H1 (cell line): ENCODE data around the gene FRMD4A. TPM values are rescaled to one million over a fixed set of nuclear protein-coding genes. Genes with fewer than 3 reads are reported as not detected.

Experiments
- CTCF ChIA-PET: fragments of 300-600 bp; sonication (Branson Sonifier 250); formaldehyde crosslinking; loops from one replicate; lab custom pipeline; 2021; ENCODE audit not compliant: partially characterized antibody; lab: Charles Lee
- POLR2A ChIA-PET: fragments of 300-600 bp; sonication (Branson Sonifier 250); formaldehyde crosslinking; loops from one replicate; lab custom pipeline; 2021; ENCODE audit warnings: inconsistent platforms; ENCODE audit not compliant: partially characterized antibody; lab: Charles Lee
- DNase-seq, 2 experiments: peaks; one replicate each; pipeline versions ENCODE4 v3.0.0 to v3.0.0-alpha.2; 2010 to 2022; ENCODE audit warnings: low spot score in 2 of 2, low read depth in 1 of 2, mixed read lengths in 1 of 2
- FAIRE-seq: peaks from 2 replicates; lab custom pipeline; 2011; peaks lifted over from hg19 to GRCh38; lab: Jason Lieb, UNC
- H2AFZ ChIP-seq: 2 replicates; pipeline ENCODE4 v1.8.1; 2012; ENCODE audit warnings: low read length, inconsistent platforms
- H2AK5ac ChIP-seq: 2 replicates; pipeline ENCODE4 v1.6.1; 2013; ENCODE audit warnings: low read depth, low read length
- H2BK120ac ChIP-seq: replicated peaks from 2 replicates; pipeline ENCODE3; 2013; ENCODE audit warnings: low read depth, low read length, inconsistent platforms
- H2BK12ac ChIP-seq: 2 replicates; pipeline ENCODE4 v1.6.1; 2013; ENCODE audit warnings: low read depth, low read length
- H2BK15ac ChIP-seq: 2 replicates; pipeline ENCODE4 v1.6.1; 2013; ENCODE audit warnings: low read length
- H2BK20ac ChIP-seq: 2 replicates; pipeline ENCODE4 v1.6.1; 2013; ENCODE audit warnings: low read length
- H2BK5ac ChIP-seq: 2 replicates; pipeline ENCODE4 v1.6.1; 2013; ENCODE audit warnings: low read depth, low read length
- H3K14ac ChIP-seq: 2 replicates; pipeline ENCODE4 v1.6.1; 2013; ENCODE audit warnings: inconsistent platforms; ENCODE audit not compliant: insufficient read length
- H3K18ac ChIP-seq: 2 replicates; pipeline ENCODE4 v1.6.1; 2013; ENCODE audit warnings: low read length; ENCODE audit errors: extremely low read depth
- H3K23ac ChIP-seq: 2 replicates; pipeline ENCODE4 v1.6.1; 2013; ENCODE audit warnings: inconsistent platforms; ENCODE audit not compliant: insufficient read length
- H3K23me2 ChIP-seq: 2 replicates; pipeline ENCODE4 v1.6.1; 2013; ENCODE audit warnings: low read depth, low read length
- H3K27ac ChIP-seq: 2 replicates; pipeline ENCODE4 v1.6.1; 2011; ENCODE audit warnings: low read depth, low read length, inconsistent platforms
- H3K27me3 ChIP-seq, 4 experiments: replicated peaks in 1 of 4; 1 replicate in 1 of 4; 2 replicates in 3 of 4; pipeline versions ENCODE4 v1.6.1 to v1.8.1; 2011 to 2013; ENCODE audit warnings: low read length in 3 of 4, mild to moderate bottlenecking in 3 of 4, inconsistent platforms in 2 of 4, mixed read lengths in 2 of 4, moderate library complexity in 1 of 4; ENCODE audit not compliant: control insufficient read depth in 3 of 4, insufficient read depth in 3 of 4; ENCODE audit errors: extremely low read depth in 1 of 4
- H3K36me3 ChIP-seq, 4 experiments: 2 replicates each; pipeline versions ENCODE4 v1.6.1 to v1.8.1; 2011 to 2013; ENCODE audit warnings: mild to moderate bottlenecking in 4 of 4, low read length in 3 of 4, moderate library complexity in 2 of 4, control low read depth in 1 of 4, inconsistent platforms in 1 of 4; ENCODE audit not compliant: insufficient read depth in 4 of 4, control insufficient read depth in 2 of 4
- H3K4ac ChIP-seq: replicated peaks from 2 replicates; pipeline ENCODE3; 2013; ENCODE audit warnings: low read length, low read depth, mixed read lengths, inconsistent platforms; ENCODE audit not compliant: insufficient read length
- H3K4me1 ChIP-seq, 4 experiments: replicated peaks in 1 of 4; 1 replicate in 1 of 4; 2 replicates in 3 of 4; pipeline versions ENCODE4 v1.6.1 to v1.8.1; 2011 to 2013; ENCODE audit warnings: low read length in 3 of 4, inconsistent platforms in 2 of 4, mixed read lengths in 1 of 4; ENCODE audit not compliant: insufficient read depth in 4 of 4, control insufficient read depth in 3 of 4
- H3K4me2 ChIP-seq, 2 experiments: 2 replicates each; pipeline versions ENCODE4 v1.6.1 to v1.8.1; 2011 to 2013; ENCODE audit warnings: low read depth in 2 of 2, low read length in 2 of 2, control low read depth in 1 of 2, inconsistent platforms in 1 of 2, mild to moderate bottlenecking in 1 of 2; ENCODE audit not compliant: insufficient read depth in 1 of 2
- H3K4me3 ChIP-seq, 4 experiments: fragments of 200-600, 300-600 bp in 1 of 4; sonication (generic), shearing (Covaris generic), sonication (Bioruptor Twin) in 1 of 4; 2 replicates each; pipeline versions ENCODE4 v1.5.1 to v1.8.1; 2011 to 2016; ENCODE audit warnings: low read length in 4 of 4, low read depth in 3 of 4, control low read depth in 2 of 4, inconsistent platforms in 2 of 4, mild to moderate bottlenecking in 2 of 4, mixed read lengths in 1 of 4, moderate library complexity in 1 of 4; ENCODE audit not compliant: insufficient read depth in 2 of 4; ENCODE audit errors: extremely low read depth in 1 of 4
- H3K56ac ChIP-seq: replicated peaks from 2 replicates; pipeline ENCODE3; 2013; ENCODE audit warnings: low read depth, mild to moderate bottlenecking, mixed read lengths, low read length, inconsistent platforms; ENCODE audit not compliant: insufficient read length
- H3K79me1 ChIP-seq: 2 replicates; pipeline ENCODE4 v1.6.1; 2013; ENCODE audit warnings: low read depth, low read length, control low read depth
- H3K79me2 ChIP-seq, 2 experiments: 2 replicates each; pipeline versions ENCODE4 v1.6.1 to v1.8.1; 2012 to 2013; ENCODE audit warnings: low read length in 2 of 2, mild to moderate bottlenecking in 2 of 2, inconsistent platforms in 1 of 2; ENCODE audit not compliant: insufficient read depth in 2 of 2, control insufficient read depth in 1 of 2
- H3K9ac ChIP-seq, 4 experiments: replicated peaks in 1 of 4; 1 replicate in 1 of 4; 2 replicates in 3 of 4; pipeline versions ENCODE4 v1.6.1 to v1.8.1; 2011 to 2013; ENCODE audit warnings: low read depth in 3 of 4, low read length in 3 of 4, control low read depth in 2 of 4, mild to moderate bottlenecking in 2 of 4, moderate library complexity in 2 of 4, inconsistent platforms in 1 of 4; ENCODE audit errors: extremely low read depth in 1 of 4
- H3K9me3 ChIP-seq, 2 experiments: 2 replicates each; pipeline versions ENCODE4 v1.6.1 to v1.8.1; 2012 to 2013; ENCODE audit warnings: mild to moderate bottlenecking in 2 of 2, moderate library complexity in 2 of 2, control low read depth in 1 of 2, inconsistent platforms in 1 of 2, low read depth in 1 of 2, low read length in 1 of 2, mixed read lengths in 1 of 2; ENCODE audit not compliant: insufficient read depth in 2 of 2
- H4K20me1 ChIP-seq, 2 experiments: replicated peaks in 1 of 2; 2 replicates each; pipeline versions ENCODE3 to v1.8.1; 2011 to 2013; ENCODE audit warnings: inconsistent platforms in 2 of 2, low read length in 2 of 2, mild to moderate bottlenecking in 1 of 2; ENCODE audit not compliant: insufficient read depth in 2 of 2, control insufficient read depth in 1 of 2
- H4K5ac ChIP-seq: 2 replicates; pipeline ENCODE4 v1.6.1; 2013; ENCODE audit warnings: low read length, low read depth, mixed read lengths, inconsistent platforms; ENCODE audit not compliant: insufficient read length
- H4K8ac ChIP-seq: 2 replicates; pipeline ENCODE4 v1.8.0; 2013; ENCODE audit warnings: mild to moderate bottlenecking, moderate library complexity, low read length, inconsistent platforms; ENCODE audit not compliant: insufficient read depth; ENCODE audit errors: extremely low read depth
- H4K91ac ChIP-seq: replicated peaks from 2 replicates; pipeline ENCODE3; 2013; ENCODE audit warnings: low read length, mixed read lengths, inconsistent platforms; ENCODE audit not compliant: insufficient read length
- BACH1 ChIP-seq: IDR thresholded peaks from 2 replicates; pipeline ENCODE4 v1.6.1; 2012; ENCODE audit warnings: low read length, improper control_type of control experiment
- CHD1 ChIP-seq: IDR thresholded peaks from 2 replicates; pipeline ENCODE4 v1.6.1; 2012; ENCODE audit warnings: low read depth, low read length, improper control_type of control experiment
- E2F6 ChIP-seq: IDR thresholded peaks from 2 replicates; pipeline ENCODE4 v1.6.1; 2012; ENCODE audit warnings: inconsistent platforms
- EGR1 ChIP-seq: IDR thresholded peaks from 2 replicates; pipeline ENCODE4 v1.6.1; 2011; ENCODE audit warnings: low read depth, low read length, borderline replicate concordance
- EP300 ChIP-seq, 2 experiments: IDR thresholded peaks; 1 replicate in 1 of 2; 2 replicates in 1 of 2; pipeline ENCODE4 v1.6.1; 2011 to 2012; ENCODE audit warnings: low read depth in 2 of 2, low read length in 2 of 2, mild to moderate bottlenecking in 2 of 2, borderline replicate concordance in 1 of 2, inconsistent platforms in 1 of 2, moderate library complexity in 1 of 2
- JUND ChIP-seq: IDR thresholded peaks from 2 replicates; pipeline ENCODE4 v1.6.1; 2011; ENCODE audit warnings: mild to moderate bottlenecking, improper control_type of control experiment, low read length
- NANOG ChIP-seq: IDR thresholded peaks from 2 replicates; pipeline ENCODE4 v1.6.1; 2011; ENCODE audit warnings: low read length, low read depth, mild to moderate bottlenecking, inconsistent platforms; ENCODE audit not compliant: insufficient read depth, poor library complexity, severe bottlenecking
- POLR2A ChIP-seq, 2 experiments: IDR thresholded peaks; 1 replicate in 1 of 2; 2 replicates in 1 of 2; pipeline ENCODE4 v1.6.1; 2011; ENCODE audit warnings: low read depth in 2 of 2, low read length in 2 of 2, mild to moderate bottlenecking in 2 of 2; ENCODE audit errors: control extremely low read depth in 1 of 2
- POLR2AphosphoS5 ChIP-seq: IDR thresholded peaks from 2 replicates; pipeline ENCODE4 v1.6.1; 2011; ENCODE audit warnings: low read depth, low read length
- POU5F1 ChIP-seq: IDR thresholded peaks from 2 replicates; pipeline ENCODE4 v1.6.1; 2011; ENCODE audit warnings: low read depth, mild to moderate bottlenecking, low read length, moderate library complexity
- SIX5 ChIP-seq: IDR thresholded peaks from 2 replicates; pipeline ENCODE4 v1.6.1; 2011; ENCODE audit warnings: mild to moderate bottlenecking, low read depth, low read length
- SP4 ChIP-seq: IDR thresholded peaks from 2 replicates; pipeline ENCODE4 v1.6.1; 2012; ENCODE audit warnings: low read length, inconsistent platforms
- WGBS, 2 experiments: shearing (Covaris generic) in 1 of 2; methylation state at CpG; one replicate each; pipeline versions ENCODE4 v1.1.6 to v1.1.7; 2013 to 2015; ENCODE audit warnings: low lambda C conversion rate in 2 of 2, mixed read lengths in 2 of 2, inconsistent platforms in 1 of 2, low coverage in 1 of 2, missing lambda C conversion rate in 1 of 2; ENCODE audit not compliant: insufficient replicate concordance in 2 of 2, insufficient coverage in 1 of 2, insufficient read length in 1 of 2; ENCODE audit errors: extremely low coverage in 1 of 2, missing lambda C conversion rate in 1 of 2; 5-methylcytosine and 5-hydroxymethylcytosine counted together
- polyA plus RNA-seq, 7 experiments: library from polyadenylated mRNA; depleted of rRNA in 3 of 7; stranded (reverse) in 5 of 7; unstranded in 2 of 7; fragments of >200 nt in 5 of 7; fragments of 200-250 nt in 2 of 7; gene quantifications; 1 replicate in 5 of 7; 2 replicates in 1 of 7; 4 replicates in 1 of 7; pipeline versions ENCODE4 v1.2.1 to v1.2.3, GENCODE V29; 2011 to 2013; ENCODE audit warnings: missing spikeins in 2 of 7, mixed read lengths in 2 of 7
- total RNA-seq: library from RNA; stranded (reverse); fragmentation: NEBNext Ultra II Directional; extraction: Animal tissue kit (Norgen Biotek cat#: 25700); gene quantifications from 2 replicates; pipeline ENCODE4 v1.2.1, GENCODE V29; 2021

Gene FRMD4A
- total and polyA plus RNA-seq, 2 of the 8 experiments (the other 6 are each of a cell fraction or from before 2014, with no cell fraction given), result 38.6 to 39.6 TPM

DNA sequence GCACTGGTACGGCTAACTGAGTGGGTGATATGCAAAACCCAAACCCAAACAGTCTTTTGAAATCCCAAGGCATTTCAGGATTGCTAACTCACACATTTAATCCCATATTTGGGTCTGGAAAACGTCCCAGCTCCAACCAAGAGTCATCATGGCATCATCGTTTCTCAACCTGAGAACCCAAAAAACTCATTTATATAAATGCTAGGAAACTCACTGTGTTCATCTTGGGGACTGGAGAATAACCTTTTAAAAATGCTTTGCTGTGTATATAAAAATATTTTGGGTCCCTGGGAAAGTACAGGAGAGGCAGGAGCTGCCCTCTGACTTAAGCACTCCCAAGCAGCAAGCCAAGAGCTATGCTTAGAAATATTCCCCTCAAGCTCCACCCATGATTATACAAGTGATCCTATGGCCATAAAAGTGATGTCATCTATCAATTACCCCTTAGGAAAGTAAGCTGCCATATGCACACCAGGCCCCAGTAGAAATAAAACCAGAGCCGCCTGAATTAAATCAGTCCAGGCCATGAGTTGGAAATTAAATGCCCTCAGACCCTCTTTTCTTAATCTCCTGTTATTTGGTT lies 352.1 kb downstream of the FRMD4A start:
- no peak overlapping the region for H2BK15ac ChIP-seq
- no peak overlapping the region for H2AK5ac ChIP-seq
- WGBS, 2 experiments, result 77% methylated on average over 4 of the region's 4 CpGs; no CpG with 5 or more reads in 1 of the 2 experiments
- CTCF ChIA-PET, result interaction anchor here (1.7 kb wide), 1 partner anchor 54 kb away, joined by 5 read pairs; no protein-coding TSS in a partner anchor
- H3K9me3 ChIP-seq, result no peaks in the 10 kb centered on the region
- H3K23me2 ChIP-seq, result peaks cover 5% of the 10 kb centered on the region; the same call in 1 of the 2 replicates
- peaks cover 0 to 4% (median 1%) of the 10 kb centered on the region in 4 experiments; a peak in 3 of 7 replicates for H3K4me1 ChIP-seq
- H2BK120ac ChIP-seq, result no peak overlapping the region
- H3K36me3 ChIP-seq, result no peaks in the 10 kb centered on the region
- POLR2A ChIA-PET, result no interaction called here
- H3K4me3 ChIP-seq, result no peak overlapping the region
- no peaks in the 10 kb centered on the region for H3K79me1 ChIP-seq
- H2BK20ac ChIP-seq, result no peak overlapping the region
- H3K56ac ChIP-seq, result no peak overlapping the region
- H4K20me1 ChIP-seq, result no peaks in the 10 kb centered on the region
- no peak overlapping the region for H4K8ac ChIP-seq
- H2BK12ac ChIP-seq, result no peak overlapping the region
- H3K14ac ChIP-seq, result no peak overlapping the region
- no peak overlapping the region for H2BK5ac ChIP-seq
- H4K91ac ChIP-seq, result no peak overlapping the region
- TF ChIP-seq NANOG (no peak), EP300 (IDR thresholded peaks at IDR 0.05; ENCODE audit: borderline replicate concordance in 1 of 2, low read depth in 2 of 2, low read length in 2 of 2) (no peak), SP4 (no peak), POLR2AphosphoS5 (no peak), SIX5 (no peak), POLR2A (IDR thresholded peaks at IDR 0.05; ENCODE audit: control extremely low read depth in 1 of 2, low read depth in 2 of 2, low read length in 2 of 2) (no peak), CHD1 (no peak), EGR1 (no peak), JUND (no peak), POU5F1 (no peak), E2F6 (no peak), BACH1 (no peak)
- H3K27ac ChIP-seq, result no peak overlapping the region
- FAIRE-seq, result no peak
- H3K79me2 ChIP-seq, result no peaks in the 10 kb centered on the region
- no peak overlapping the region for H2AFZ ChIP-seq
- no peak overlapping the region for H3K4ac ChIP-seq
- H3K23ac ChIP-seq, result no peak overlapping the region
- H3K9ac ChIP-seq, result no peak overlapping the region
- no peak overlapping the region for H3K18ac ChIP-seq
- no peak overlapping the region for H4K5ac ChIP-seq
- H3K27me3 ChIP-seq, result no peaks in the 10 kb centered on the region; a peak in 1 of 7 replicates
- no peak for DNase-seq
- H3K4me2 ChIP-seq, result no peak overlapping the region
